ENCODE results near the gene SMIM5.
A peak's percentile ranks its signal among the peaks of the same experiment; 100 is the strongest.

SMIM5 gene

GRCh38 chr17:75645501-75645888 lies 12.3 kb downstream of the SMIM5 start:
- TF ChIP-seq POLR2A (IDR thresholded peaks at IDR 0.05; ENCODE audit: low read depth, low read length): no peak
- FAIRE-seq (peak; percentile 38), DNase-seq (ENCODE audit: insufficient read length, low spot score) (peak; percentile 62)

- no peak for TF ChIP-seq POLR2A (IDR thresholded peaks at IDR 0.05; ENCODE audit: low read depth, low read length)
- DNase-seq (ENCODE audit: insufficient read length, low spot score) (no peak), FAIRE-seq (no peak)
These were observed 12.8 kb downstream of the SMIM5 start for GRCh38 chr17:75645889-75646637.

DNA sequence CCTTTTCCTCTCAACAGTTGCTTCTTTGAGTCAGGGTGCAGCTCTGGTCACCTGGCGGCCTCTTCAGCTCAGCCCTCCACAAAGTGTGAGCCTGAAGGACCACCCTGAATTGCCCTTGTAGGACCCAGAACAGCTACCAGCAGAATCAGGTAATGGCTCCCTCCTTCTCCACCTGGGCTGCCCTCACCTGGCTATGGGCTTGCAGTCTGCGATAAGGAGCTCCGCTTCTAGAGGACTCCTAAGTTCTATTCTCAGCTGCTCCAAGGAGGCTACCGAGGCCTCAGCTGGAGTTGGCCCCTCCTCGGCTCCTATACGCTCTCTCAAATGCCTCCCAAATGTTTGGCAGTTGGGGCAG lies 13.4 kb downstream of the SMIM5 start:
- FAIRE-seq (no peak), DNase-seq (ENCODE audit: insufficient read length, low spot score) (no peak)
- no peak for TF ChIP-seq POLR2A (IDR thresholded peaks at IDR 0.05; ENCODE audit: low read depth, low read length)

DNA sequence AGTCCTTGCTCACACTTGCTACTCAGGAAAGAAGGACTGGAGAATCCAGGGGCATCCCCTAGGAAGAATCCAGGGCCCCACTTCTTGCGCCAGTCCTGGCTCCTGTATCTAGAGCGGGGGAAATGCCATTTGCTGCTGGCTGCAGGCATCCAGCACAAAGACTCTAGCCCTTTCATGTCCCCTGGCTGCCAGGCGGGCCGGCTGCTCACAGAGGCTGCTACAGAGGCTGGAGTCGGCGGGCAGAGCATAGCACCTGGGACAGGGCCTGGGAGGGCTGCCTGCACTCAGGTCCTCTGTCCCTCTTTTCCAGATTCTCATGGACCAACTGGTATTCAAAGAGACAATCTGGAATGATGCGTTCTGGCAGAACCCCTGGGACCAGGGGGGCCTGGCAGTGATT lies 13.8 kb downstream of the SMIM5 start:
- TF ChIP-seq POLR2A (IDR thresholded peaks at IDR 0.05; ENCODE audit: low read depth, low read length): no peak
- FAIRE-seq (no peak), DNase-seq (ENCODE audit: insufficient read length, low spot score) (no peak)

DNA sequence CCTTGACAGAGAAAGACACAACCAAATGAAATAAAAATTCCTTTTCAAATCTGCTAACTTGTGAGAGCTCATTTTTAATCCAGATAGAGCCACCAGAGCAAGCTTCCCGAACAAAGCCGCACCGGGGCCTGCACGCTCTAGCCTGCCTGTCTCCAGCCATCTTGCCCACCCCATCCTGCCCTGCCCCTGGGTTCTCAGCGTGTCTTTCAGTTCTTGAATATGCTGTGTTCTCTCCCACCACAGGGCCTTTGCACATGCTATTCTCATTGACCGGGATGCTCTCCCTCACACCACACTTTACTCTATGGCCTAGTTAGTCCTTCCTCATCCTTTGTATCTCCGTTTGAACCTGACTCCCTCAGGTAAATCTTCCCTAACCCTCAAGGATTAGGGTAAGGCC lies 14.7 kb downstream of the SMIM5 start:
- TF ChIP-seq POLR2A (IDR thresholded peaks at IDR 0.05; ENCODE audit: low read depth, low read length): no peak
- FAIRE-seq: no peak

DNA sequence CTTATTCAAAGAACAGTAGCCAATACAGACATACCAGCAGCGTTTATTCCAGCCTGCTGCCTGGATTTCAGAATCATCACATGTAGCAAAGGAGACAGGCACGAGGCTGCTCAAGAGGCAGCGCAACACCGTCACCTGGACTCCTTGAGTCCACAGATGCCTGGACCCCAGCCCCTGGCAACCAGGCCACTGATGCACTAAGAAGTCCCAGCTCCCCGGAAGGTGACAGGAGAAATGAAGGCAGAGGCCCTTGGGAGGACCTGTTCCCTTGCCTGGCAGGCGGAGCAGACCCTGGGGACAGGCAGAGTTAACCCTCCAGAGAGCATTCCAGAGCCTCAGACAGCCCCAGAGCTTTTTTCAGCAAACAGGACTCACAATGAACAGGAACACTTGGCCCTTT lies 16.5 kb downstream of the SMIM5 start:
- no peak for TF ChIP-seq POLR2A (IDR thresholded peaks at IDR 0.05; ENCODE audit: low read depth, low read length)
- FAIRE-seq (no peak), DNase-seq (ENCODE audit: insufficient read length, low spot score) (no peak)

More for the DNA sequence above, 14.7 kb downstream of the SMIM5 start:
- DNase-seq (ENCODE audit: insufficient read length, low spot score): no peak

GRCh38 chr17:75650874-75651273 lies 17.6 kb downstream of the SMIM5 start:
- no peak for DNase-seq (ENCODE audit: insufficient read length, low spot score)
- no peak for FAIRE-seq
- TF ChIP-seq POLR2A (IDR thresholded peaks at IDR 0.05; ENCODE audit: low read depth, low read length): no peak

- no peak for TF ChIP-seq POLR2A (IDR thresholded peaks at IDR 0.05; ENCODE audit: low read depth, low read length)
- no peak for DNase-seq (ENCODE audit: insufficient read length, low spot score)
- FAIRE-seq: no peak
These were observed 19.1 kb downstream of the SMIM5 start for GRCh38 chr17:75652341-75652740.

- no peak for TF ChIP-seq POLR2A (IDR thresholded peaks at IDR 0.05; ENCODE audit: low read depth, low read length)
- DNase-seq (ENCODE audit: insufficient read length, low spot score) (no peak), FAIRE-seq (no peak)
These were observed 19.8 kb downstream of the SMIM5 start for GRCh38 chr17:75652934-75653549.

DNA sequence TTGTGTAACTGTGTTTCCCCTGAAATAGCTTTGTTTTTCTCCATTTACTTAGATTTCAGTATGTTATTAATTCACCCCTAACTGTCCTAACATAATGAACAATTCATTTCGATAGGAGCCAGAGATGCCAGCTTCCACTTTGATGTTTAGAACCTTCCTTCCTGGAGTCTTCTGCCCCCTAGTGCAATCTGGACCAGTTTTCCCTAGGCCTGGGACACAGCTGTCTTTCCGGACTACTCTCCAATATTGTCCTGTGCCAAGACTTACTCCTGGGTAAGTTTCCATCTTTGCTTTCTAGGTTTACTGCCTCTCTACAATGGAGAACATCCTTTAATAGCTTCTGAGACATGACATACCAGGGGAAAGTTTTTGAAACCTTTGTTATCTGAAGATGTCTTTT lies 20.9 kb downstream of the SMIM5 start:
- no peak for FAIRE-seq
- DNase-seq (ENCODE audit: insufficient read length, low spot score): no peak
- no peak for TF ChIP-seq POLR2A (IDR thresholded peaks at IDR 0.05; ENCODE audit: low read depth, low read length)

- FAIRE-seq (no peak), DNase-seq (ENCODE audit: insufficient read length, low spot score) (no peak)
- no peak for TF ChIP-seq POLR2A (IDR thresholded peaks at IDR 0.05; ENCODE audit: low read depth, low read length)
These were observed 25.0 kb downstream of the SMIM5 start for GRCh38 chr17:75658237-75658636.

DNA sequence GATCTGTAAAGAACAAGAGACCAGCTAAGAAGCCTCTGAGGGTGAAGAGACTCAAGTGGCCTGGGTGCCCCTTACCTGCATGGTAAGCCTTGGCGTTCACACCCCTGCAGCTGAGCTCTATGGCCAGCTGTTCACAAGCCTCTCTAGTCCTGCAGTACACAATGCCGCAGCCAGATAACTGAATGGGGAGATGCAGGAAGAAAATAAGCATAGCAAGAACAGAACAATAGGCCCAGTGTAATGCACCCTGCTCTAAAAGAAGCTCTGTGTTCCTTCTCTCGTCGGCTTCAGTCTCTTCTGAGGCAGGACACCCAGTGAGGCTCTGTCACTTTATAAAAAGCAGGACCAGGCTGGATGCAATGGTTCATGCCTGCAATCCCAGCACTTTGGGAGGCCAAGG lies 28.3 kb downstream of the SMIM5 start:
- TF ChIP-seq POLR2A (IDR thresholded peaks at IDR 0.05; ENCODE audit: low read depth, low read length): no peak
- FAIRE-seq (no peak), DNase-seq (ENCODE audit: insufficient read length, low spot score) (no peak)

GRCh38 chr17:75662511-75662910 lies 29.3 kb downstream of the SMIM5 start:
- DNase-seq (ENCODE audit: insufficient read length, low spot score) (no peak), FAIRE-seq (no peak)
- TF ChIP-seq POLR2A (IDR thresholded peaks at IDR 0.05; ENCODE audit: low read depth, low read length): no peak

DNA sequence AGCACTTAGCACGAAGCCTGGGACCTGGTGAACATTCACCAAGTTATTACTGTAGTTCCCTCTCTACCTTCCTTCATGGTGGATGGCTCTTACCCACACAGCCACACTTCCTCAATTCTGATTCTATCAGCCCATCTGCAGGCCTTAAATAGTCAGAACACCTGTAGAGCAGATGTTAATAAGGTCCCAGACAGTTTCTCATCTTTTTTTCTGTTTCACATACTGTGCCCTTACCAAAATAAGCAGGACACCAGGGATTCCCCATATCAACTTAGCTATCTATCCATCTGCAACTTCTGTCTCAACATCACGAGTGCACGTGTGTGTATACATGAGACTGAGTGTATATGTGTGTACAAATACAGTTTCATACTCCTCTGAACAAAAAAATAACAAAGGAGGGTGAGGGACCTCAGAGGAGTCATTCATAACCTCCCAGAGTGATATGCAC lies 30.9 kb downstream of the SMIM5 start:
- TF ChIP-seq POLR2A (IDR thresholded peaks at IDR 0.05; ENCODE audit: low read depth, low read length): no peak
- DNase-seq (ENCODE audit: insufficient read length, low spot score) (no peak), FAIRE-seq (no peak)

DNA sequence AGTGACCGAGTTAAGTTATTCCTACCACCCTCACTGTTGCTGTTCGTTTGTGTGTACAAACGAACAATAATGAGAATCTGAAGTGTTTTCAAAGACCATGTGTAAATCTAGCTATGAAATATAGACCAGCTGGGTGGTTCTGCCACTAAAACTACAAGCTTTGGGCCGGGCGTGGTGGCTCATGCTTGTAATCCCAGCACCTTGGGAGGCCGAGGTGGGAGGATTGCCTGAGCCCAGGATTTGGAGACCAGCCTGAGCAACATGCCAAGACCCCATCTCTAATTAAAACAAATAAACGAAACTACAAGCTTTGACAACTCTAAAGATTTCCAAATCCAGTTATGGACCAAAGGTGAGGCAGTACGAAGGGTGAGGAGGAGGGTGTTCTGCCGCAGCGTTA lies 32.7 kb downstream of the SMIM5 start:
- TF ChIP-seq POLR2A (IDR thresholded peaks at IDR 0.05; ENCODE audit: low read depth, low read length): no peak
- FAIRE-seq (no peak), DNase-seq (ENCODE audit: insufficient read length, low spot score) (no peak)

Measured in H54 (cell line).